ENCODE data around the gene ABCC5.
A peak's percentile ranks its signal among the peaks of the same experiment; 100 is the strongest.
"Not testable (repeated sequence)": the region's sequence is repeated elsewhere in the genome, so short reads cannot be mapped to it uniquely, and the experiment has no call there.

Gene ABCC5

DNA sequence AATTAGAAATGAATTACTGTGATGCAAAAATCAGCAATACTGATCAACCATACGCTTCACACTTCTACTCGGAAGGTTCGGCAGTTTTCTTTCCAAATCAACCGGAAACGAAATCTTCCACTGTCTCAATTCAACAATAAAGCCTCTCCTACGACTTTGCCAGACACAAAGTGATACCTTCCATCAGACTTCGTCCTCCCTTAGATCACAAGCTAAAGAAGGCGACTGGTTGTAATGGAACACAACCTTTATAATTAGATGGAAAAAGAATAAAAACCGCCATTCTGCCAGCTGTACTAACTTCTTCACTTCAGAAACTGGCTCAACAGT, 133.6 kb downstream of the ABCC5 start:
- DNase-seq: no peak

DNA sequence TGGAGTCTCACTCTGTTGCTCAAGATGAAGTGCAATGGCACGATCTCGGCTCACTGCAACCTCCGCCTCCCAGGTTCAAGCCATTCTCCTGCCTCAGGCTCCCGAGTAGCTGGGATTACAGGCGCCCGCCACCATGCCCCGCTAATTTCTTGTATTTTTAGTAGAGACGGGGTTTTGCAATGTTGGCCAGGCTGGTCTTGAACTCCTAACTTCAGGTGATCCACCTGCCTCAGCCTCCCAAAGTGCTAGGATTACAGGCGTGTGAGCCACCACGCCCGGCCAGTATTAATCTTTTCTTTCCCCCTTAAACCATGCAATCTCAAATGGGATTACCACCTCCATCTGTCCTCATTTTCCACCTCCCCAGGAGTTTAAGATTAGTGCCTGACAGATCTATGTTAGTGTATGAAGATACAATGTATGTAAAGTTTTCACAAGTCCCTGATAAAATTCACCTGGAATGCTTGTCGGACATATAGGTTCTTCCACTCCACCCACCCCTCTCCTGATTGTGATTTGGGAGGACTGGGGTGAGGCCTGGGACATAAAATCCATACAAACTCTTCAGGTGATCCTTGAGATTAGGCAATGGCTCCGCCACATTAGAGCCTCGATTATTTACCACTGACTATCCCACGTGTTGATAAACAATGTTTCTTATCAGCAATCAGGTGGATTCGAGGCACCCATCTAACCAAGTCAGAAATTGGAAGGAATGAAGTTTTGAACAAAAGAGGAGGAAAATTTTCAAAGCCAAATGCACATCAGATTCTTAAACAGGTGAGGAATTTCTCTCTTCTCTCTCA, 134.2 kb downstream of the ABCC5 start:
- no peak for DNase-seq

DNA sequence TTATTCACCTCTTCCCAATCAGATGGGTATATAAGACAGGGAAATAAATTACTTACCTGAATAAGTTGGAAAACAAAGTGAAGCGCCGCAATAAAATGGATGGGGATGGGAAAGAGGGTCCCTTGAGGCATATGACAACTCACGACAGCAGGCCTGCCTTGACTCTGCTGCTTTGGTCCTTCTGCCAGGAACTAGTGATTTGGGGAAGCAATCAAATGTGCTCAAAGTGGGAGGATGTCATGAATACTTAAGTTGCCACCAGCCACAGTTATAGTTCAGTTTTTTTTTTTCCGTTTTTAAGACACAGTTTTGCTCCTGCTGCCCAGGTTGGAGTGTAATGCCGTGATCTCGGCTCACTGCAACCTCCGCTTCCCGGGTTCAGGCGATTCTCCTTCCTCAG, 137.6 kb downstream of the ABCC5 start:
- DNase-seq: no peak

DNA sequence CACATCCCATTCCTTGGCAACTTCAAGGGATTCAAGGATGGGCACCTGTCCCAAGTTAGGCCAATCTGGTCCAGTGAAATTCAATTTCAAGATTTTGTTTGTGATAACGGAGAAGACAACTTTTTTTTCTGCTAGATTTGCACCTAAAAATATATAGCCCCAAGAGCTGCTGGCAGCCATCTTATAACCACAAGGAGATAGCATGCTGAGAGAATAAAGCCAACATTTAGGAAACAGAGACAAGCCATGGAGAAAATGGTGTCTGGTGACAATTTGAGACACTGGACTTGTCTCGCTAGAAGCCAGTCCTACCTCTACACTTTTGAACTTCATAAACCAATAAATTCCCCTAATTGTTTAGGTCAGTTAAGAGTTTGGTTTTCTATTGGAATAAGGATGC, 138.4 kb downstream of the ABCC5 start:
- no peak for DNase-seq

DNA sequence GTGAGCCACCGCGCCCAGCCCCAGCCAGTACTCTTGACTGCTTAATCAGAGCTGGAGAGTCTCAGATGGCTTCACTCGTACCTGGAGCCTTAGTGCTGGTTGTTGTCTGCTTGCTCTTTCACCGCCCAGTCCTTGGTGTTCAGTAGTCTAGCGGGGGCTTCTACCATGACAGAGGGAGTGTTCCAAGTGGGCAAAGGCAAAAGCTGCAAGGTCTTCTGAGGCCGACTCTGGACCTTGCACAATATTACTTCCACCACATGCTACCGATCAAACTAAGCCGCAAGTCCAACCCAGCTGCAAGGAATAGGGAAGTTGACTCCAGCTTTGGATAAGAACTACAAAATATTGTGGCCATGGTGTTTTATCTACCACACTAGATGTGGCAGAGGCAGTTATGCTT, 139.6 kb downstream of the ABCC5 start:
- DNase-seq: peak in 1 of 2 donors; percentile 34

DNA sequence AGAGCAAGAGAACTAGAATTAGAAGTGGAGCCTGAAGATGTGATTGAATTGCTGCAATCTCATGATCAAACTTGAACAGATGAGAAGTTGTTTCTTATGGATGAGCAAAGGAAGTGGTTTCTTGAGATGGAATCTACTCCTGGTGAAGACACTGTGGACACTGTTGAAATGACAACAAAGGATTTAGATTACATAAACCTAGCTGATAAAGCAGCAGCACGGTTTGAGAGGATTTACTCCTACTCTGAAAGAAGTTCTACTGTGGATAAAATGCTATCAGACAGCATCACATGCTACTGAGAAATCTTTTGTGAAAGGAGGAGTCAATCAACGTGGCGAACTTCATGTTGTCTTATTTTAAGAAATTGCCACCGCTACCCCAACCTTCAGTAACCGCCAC, 140.5 kb downstream of the ABCC5 start:
- DNase-seq: not testable (repeated sequence)

DNA sequence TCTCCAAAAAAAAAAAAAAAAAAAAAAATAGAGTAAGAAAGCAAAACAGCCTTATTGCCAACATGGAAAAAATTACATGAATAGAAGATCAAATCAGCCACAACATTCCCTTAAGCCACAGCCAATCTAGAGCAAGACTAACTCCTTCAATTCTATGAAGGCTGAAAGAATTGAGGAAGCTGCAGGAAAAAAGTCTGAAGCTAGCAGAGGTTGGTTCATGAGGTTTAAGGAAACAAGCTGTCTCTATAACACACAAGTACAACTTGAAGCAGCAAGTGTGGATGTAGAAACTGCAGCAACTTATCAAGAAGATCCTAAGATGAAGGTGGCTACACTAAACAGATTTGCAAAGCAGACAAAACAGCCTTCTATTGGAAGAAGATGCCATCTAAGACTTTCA, 142.3 kb downstream of the ABCC5 start:
- DNase-seq: no peak

DNA sequence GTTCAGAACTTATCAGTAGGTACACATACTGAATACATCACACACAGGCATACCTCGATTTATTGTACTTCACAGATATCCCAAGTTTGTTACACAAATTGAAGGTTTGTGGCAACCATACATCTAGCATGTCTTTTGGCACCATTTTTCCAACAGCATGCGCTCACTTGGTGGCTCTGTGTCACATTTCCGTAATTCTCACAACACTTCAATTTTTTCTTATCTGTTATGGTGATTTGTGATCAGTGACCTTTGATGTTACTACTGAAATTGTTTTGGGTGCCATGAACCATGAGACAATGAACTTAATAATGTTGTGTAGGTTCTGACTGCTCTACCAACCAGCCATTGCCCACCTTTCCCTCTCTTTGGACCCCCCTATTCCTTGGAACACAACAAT, 143.8 kb downstream of the ABCC5 start:
- DNase-seq: no peak

DNA sequence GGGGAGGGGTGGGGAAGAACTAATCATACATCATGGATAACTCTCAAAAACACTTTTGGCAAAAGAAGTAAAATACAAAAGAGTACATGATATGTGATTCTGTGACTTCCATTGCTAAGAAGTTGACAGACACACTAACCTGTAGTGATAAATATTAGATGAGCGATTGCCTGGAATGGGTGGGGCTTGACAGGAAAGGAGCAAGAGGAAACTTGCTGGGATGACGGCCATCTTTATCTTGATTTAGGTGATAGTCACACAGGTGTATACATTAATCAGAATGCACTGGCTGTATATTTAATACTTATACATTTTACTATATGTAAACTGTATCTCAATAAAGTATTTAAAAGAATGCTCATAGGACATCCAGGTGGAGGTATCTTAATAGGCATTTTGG, 146.1 kb downstream of the ABCC5 start:
- DNase-seq: no peak

DNA sequence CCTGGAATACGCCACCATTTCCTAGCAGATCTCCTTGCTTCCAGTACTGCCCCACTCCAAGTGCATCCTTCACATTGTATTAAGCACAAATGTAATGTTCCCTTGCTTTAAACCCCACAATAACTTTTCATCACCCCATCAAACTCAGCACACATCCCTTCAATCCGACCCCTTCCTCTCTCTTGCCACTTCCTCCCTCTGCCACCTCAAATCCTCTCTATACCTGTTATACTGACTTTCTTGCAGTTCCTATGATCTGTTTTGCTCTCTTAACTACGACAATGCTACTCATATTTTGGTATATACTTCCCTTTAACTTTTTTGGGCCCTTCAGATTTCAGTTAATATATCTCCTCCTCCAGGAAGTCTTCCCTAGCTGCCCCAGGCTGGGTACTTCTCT, 147.1 kb downstream of the ABCC5 start:
- no peak for DNase-seq

Measured in CD4-positive, alpha-beta T cell treated with Interleukin-4 for 1 hour (primary cell).